HG02970 (cell line): ENCODE results near the gene LIPK.
"Not testable (repeated sequence)": the region's sequence is repeated elsewhere in the genome, so short reads cannot be mapped to it uniquely, and the experiment has no call there.

ENCODE experiments used
- ATAC-seq: cut with Tn5 transposase; IDR thresholded peaks from one replicate; pipeline ENCODE4 v1.9.1; 2021; ENCODE audit warnings: mild to moderate bottlenecking, moderate library complexity, moderate number of reproducible peaks; ENCODE audit not compliant: unreplicated experiment, low FRiP score

The LIPK gene

GRCh38 chr10:88705958-88706357, at the start of gene LIPK:
LIPK (plus strand) TSS chr10:88706249; CDS start chr10:88724544, 18,295 bp downstream.
- no peak for ATAC-seq

- ATAC-seq = no peak
Observed at GRCh38 chr10:88657901-88658300, 48.1 kb upstream of the LIPK start.

GRCh38 chr10:88659725-88660597, 46.1 kb upstream of the LIPK start:
- no peak for ATAC-seq

- ATAC-seq = no peak
Observed at GRCh38 chr10:88660598-88660884, 45.5 kb upstream of the LIPK start.

GRCh38 chr10:88661018-88661417, 45.0 kb upstream of the LIPK start:
- no peak for ATAC-seq

- ATAC-seq = no peak
Observed at GRCh38 chr10:88661577-88661976, 44.5 kb upstream of the LIPK start.

- not testable (repeated sequence) for ATAC-seq
Observed at GRCh38 chr10:88663153-88663552, 42.9 kb upstream of the LIPK start.

GRCh38 chr10:88664142-88664541, 41.9 kb upstream of the LIPK start, which contains the start of gene LIPF:
LIPF (plus strand) TSS chr10:88664442; CDS start chr10:88667298, 2,856 bp downstream.
- ATAC-seq = no peak

GRCh38 chr10:88668465-88668864, 37.6 kb upstream of the LIPK start:
- ATAC-seq = no peak

GRCh38 chr10:88670497-88670896, 35.6 kb upstream of the LIPK start:
- ATAC-seq = no peak

GRCh38 chr10:88672041-88672440, 34.0 kb upstream of the LIPK start:
- ATAC-seq = no peak

- no peak for ATAC-seq
Observed at GRCh38 chr10:88676283-88677060, 29.6 kb upstream of the LIPK start.

- ATAC-seq = no peak
Observed at GRCh38 chr10:88680958-88681357, 25.1 kb upstream of the LIPK start.

GRCh38 chr10:88682491-88682890, 23.6 kb upstream of the LIPK start:
- no peak for ATAC-seq

- ATAC-seq = no peak
Observed at GRCh38 chr10:88687853-88688467, 18.1 kb upstream of the LIPK start.

- ATAC-seq = no peak
Observed at GRCh38 chr10:88689366-88689765, 16.7 kb upstream of the LIPK start.

GRCh38 chr10:88693392-88694020, 12.5 kb upstream of the LIPK start:
- no peak for ATAC-seq

- no peak for ATAC-seq
Observed at GRCh38 chr10:88702848-88703597, 3.0 kb upstream of the LIPK start.

- ATAC-seq = no peak
Observed at GRCh38 chr10:88707429-88708155, 1.5 kb downstream of the LIPK start.
